Measurements from ENCODE around the gene PTPRN2. TPM values are rescaled to one million over a fixed set of nuclear protein-coding genes. Genes with fewer than 3 reads are reported as not detected.
"Not testable (repeated sequence)": the region's sequence is repeated elsewhere in the genome, so short reads cannot be mapped to it uniquely, and the experiment has no call there.

Gene PTPRN2
- total RNA-seq, 1 donor from 2014 or later: 0.33 TPM

DNA sequence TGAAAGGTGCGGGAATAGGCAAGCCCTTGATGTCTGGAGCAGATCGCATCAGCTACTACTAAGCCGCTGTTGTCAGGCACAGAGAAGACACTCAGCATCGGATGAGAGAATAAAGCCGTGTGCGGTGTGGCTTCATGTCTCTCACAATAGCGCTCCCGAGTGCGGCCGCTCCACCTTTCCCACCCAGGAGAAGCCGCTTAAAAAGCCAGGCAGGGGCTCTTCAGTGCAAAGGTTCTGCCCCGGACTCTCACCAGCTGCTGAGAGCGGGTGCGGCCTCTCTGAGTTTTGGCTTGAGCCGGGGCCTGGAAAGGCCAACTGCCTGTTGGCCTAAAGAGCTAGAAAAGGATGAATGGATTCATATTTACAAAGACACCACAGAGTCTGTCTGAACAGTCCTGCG is 650.2 kb downstream of the PTPRN2 start:
- DNase-seq (ENCODE audit: low spot score): no peak
- ATAC-seq: no peak

GRCh38 chr7:157936976-157937375 is 650.6 kb downstream of the PTPRN2 start:
- DNase-seq (ENCODE audit: low spot score) (no peak), ATAC-seq (no peak)

DNA sequence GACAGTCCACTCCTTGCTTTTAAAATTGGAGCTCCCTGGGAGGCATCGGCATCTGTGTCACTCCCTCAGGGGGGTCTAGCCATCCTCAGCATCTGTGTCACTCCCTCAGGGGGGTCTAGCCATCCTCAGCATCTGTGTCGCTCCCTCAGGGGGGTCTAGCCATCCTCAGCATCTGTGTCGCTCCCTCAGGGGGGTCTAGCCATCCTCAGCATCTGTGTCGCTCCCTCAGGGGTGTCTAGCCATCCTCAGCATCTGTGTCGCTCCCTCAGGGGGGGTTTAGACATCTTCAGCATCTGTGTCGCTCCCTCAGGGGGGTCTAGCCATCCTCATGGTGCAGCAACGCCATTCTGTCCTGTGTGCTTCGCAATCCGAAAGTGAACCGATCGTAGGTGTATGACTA is 651.9 kb downstream of the PTPRN2 start:
- not testable (repeated sequence) for ATAC-seq; DNase-seq (ENCODE audit: low spot score)

- not testable (repeated sequence) for ATAC-seq; DNase-seq (ENCODE audit: low spot score)
Observed at GRCh38 chr7:157933219-157934155, 654.1 kb downstream of the PTPRN2 start.

DNA sequence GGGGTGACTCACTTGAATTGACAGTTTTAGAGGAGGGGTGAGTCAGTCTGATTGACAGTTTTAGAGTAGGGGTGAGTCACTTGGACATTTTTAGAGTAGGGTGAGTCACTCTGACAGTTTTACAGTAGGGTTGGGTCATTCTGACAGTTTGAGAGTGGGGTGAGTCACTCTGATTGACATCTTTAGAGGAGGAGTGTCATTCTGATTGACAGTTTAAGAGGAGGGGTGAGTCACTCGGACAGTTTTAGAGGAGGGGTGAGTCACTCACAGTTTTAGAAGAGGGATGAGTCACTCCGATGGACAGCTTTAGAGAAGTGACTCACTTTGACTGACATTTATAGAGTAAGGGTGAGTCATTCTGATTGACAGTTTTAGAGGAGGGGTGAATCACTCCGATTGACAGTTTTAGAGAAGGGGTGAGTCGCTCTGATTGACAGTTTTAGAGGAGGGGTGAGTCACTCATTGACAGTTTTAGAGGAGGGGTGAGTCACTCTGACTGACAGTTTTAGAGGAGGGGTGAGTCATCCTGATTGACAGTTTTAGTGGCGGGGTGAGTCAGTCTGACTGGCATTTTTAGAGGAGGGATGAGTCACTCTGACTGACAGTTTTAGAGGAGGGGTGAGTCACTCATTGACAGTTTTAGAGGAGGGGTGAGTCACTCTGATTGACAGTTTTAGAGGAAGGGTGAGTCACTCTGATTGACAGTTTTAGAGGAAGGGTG is 655.0 kb downstream of the PTPRN2 start:
- DNase-seq (ENCODE audit: low spot score) (no peak), ATAC-seq (no peak)

GRCh38 chr7:157930926-157931466 is 656.6 kb downstream of the PTPRN2 start:
- ATAC-seq (no peak), DNase-seq (ENCODE audit: low spot score) (no peak)

GRCh38 chr7:157930441-157930840 is 657.2 kb downstream of the PTPRN2 start:
- DNase-seq (ENCODE audit: low spot score) (no peak), ATAC-seq (no peak)

GRCh38 chr7:157929671-157930070 is 658.0 kb downstream of the PTPRN2 start:
- ATAC-seq (no peak), DNase-seq (ENCODE audit: low spot score) (no peak)

DNA sequence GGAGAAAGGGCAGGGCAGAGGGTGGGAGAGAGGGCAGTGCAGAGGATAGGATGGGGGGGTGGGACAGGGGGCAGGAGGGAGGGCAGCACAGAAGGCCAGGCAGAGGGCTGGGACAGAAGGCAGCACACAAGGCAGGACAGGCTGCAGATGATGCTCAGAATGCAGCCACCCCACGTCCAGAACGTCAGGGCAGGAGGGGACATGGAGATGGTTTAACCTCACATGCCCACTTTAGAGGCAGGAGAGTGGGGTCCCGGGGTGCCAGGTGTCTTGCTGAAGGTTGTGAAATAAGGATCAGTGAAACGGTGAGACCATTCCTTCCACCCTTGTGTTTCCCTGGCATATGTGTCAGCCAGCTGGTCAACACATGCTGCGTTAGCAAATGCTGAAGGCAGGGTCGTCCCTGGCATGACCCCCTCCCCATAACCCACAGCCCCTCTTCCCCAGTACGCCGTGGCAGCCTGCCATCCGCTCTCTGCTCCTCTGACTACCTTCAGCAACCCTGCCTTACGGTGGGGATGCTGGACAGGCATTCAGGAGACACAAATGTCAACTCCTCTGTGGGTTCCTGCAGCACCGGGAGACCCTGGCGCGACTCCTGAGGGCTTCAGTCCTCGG is 658.7 kb downstream of the PTPRN2 start:
- ATAC-seq (no peak), DNase-seq (ENCODE audit: low spot score) (no peak)

DNA sequence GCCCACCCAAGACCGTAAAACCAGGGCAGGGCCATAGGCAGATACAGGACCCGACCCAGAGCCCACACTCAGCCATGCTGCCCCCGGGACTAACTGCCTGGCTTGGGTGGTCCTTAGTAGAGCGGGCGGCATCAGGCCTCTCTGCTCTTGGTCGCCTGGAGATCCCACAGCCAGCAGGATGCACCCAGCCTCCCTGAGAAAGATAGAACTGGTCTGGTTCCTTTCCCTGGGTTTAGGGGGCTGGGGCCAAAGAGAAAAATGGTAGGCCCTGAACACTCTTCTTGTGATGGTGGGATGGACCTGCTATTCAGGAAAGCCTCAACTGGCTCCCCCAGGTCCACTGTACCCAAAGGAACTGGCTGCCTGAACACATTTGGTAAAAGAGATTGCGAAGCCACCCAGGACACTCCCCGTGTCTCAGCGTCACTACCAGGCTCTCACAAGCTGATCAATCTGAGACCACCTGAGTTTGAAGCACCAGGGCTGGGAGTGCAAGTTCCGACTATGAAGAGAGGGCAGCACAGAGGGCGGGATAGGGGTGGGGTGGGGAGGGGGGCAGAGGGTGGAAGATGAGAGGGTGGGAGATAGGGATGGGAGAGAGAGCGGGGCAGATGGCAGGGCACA is 659.3 kb downstream of the PTPRN2 start:
- no peak for DNase-seq (ENCODE audit: low spot score)

GRCh38 chr7:157927313-157927925 is 660.2 kb downstream of the PTPRN2 start:
- DNase-seq (ENCODE audit: low spot score) (no peak), ATAC-seq (no peak)

More for the DNA sequence above, 659.3 kb downstream of the PTPRN2 start:
- no peak for ATAC-seq

- no peak for ATAC-seq
Observed at GRCh38 chr7:157926521-157927150, 661.0 kb downstream of the PTPRN2 start.

GRCh38 chr7:157926107-157926506 is 661.5 kb downstream of the PTPRN2 start:
- DNase-seq (ENCODE audit: low spot score) (no peak), ATAC-seq (no peak)

More at GRCh38 chr7:157926521-157927150, 661.0 kb downstream of the PTPRN2 start:
- DNase-seq (ENCODE audit: low spot score): no peak

DNA sequence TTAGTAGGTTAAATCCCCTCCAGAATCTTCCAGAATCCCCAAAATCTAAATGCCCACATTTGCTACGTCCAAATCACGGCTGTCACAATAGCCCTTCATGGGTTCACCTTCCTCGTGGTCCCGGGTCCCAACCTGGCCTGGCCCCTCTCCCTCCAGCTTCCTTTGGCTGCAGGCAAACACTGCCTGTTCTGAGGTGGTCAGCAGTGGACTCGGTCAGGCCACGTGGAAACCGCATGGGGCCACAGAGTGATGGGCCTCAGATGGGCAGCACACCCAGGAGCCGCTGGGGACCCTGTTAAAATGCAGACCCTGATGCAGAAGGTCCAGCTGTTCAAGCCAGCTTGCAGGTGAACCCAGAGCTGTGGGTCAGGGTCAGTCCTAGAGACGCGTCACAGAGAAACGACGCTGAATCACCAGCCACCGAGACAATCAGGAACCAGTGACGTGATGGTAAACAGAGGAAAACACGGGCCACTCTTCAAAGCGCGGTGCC is 662.2 kb downstream of the PTPRN2 start:
- no peak for ATAC-seq
- DNase-seq (ENCODE audit: low spot score): no peak

DNA sequence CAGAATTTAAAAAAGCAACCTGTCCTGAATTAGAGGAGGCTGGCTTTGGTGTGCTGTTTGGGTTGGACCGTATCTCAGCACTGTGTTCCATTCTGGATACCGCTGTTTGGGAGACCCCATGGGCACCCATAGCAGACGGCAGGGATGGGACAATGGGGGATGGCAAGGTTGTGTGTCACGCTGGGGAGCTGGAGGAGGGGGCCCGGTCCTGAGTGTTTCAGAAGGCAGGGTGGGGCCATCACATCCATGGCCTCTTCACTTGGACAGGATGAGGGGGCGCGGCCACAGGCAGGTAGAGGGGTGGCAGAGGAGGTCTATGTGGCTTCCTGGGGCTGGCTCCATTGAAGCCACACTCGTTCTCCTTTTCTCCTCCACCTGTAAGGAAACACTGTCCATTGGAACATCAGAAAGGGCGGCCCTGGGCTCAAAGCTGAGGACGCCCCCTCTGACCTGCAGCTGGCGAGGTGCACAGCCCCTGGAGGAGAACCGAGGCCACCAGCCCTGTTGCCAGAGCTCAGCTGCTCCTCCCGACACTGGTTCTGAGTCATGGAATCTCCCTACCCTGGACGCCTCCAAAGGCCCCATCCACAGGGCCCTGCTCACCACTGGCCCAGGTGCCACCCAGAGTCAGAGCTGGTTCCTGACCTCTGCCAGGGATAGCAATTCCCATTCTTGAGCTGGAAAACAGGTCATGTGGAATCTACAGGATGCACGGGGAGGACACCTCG is 663.6 kb downstream of the PTPRN2 start:
- DNase-seq (ENCODE audit: low spot score) (no peak), ATAC-seq (no peak)

GRCh38 chr7:157922576-157922975 is 665.0 kb downstream of the PTPRN2 start:
- DNase-seq (ENCODE audit: low spot score) (no peak), ATAC-seq (no peak)

DNA sequence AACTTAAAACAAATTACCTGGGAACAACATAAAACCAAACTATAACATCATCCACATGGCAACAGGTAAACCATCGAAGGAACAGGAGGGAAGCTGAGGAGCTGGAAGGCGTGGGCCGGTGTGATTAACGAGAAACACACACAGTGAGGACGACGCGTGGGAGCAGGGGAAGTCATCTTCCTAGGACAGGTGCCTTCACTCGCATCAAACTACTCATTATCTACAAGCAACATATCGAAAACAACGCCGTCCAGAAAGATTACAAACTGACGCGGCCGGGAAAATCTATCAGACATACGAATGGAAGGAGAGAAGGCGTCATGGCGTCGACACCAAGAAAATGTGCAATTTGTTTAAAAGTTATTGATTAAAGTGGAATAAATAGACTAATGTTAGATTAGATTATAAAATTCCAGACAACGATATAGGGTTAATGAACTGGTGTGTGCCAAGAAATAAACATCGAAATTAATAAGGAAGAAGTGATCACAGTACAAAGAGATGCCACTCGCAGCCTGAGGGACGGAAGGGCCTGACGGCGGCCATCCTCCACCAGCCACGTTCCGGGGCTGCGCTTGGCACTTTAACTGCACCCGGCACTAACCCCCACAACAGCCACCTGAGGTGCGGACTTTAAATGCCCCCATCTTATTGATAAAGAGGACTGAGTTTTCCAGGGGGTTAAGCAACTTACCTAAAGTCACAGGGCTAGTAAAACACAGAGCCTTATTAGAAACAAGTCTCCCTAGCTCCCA is 669.1 kb downstream of the PTPRN2 start:
- no peak for ATAC-seq
- DNase-seq (ENCODE audit: low spot score): no peak

GRCh38 chr7:157916946-157917640 is 670.5 kb downstream of the PTPRN2 start:
- DNase-seq (ENCODE audit: low spot score) (no peak), ATAC-seq (no peak)
